ENCODE data around the gene TLK1.

TLK1 gene

GRCh38 chr2:170950221-170950761, 210.4 kb downstream of the TLK1 start:
- DNase-seq = no peak

GRCh38 chr2:170949415-170949814, 211.3 kb downstream of the TLK1 start:
- intact Hi-C loops (cut with DNase I) = no loop called here
- no peak for DNase-seq

More at GRCh38 chr2:170950221-170950761, 210.4 kb downstream of the TLK1 start:
- intact Hi-C loops (cut with DNase I) = no loop called here

GRCh38 chr2:170944545-170944944, 216.1 kb downstream of the TLK1 start:
- intact Hi-C loops (cut with DNase I) = no loop called here
- DNase-seq = no peak

- DNase-seq = no peak
Observed at GRCh38 chr2:170943596-170943995, 217.1 kb downstream of the TLK1 start.

GRCh38 chr2:170943041-170943440, 217.7 kb downstream of the TLK1 start:
- intact Hi-C loops (cut with DNase I) = no loop called here
- no peak for DNase-seq

More at GRCh38 chr2:170943596-170943995, 217.1 kb downstream of the TLK1 start:
- intact Hi-C loops (cut with DNase I) = no loop called here

GRCh38 chr2:170942615-170943014, 218.1 kb downstream of the TLK1 start:
- intact Hi-C loops (cut with DNase I) = no loop called here
- DNase-seq = no peak
